Heart right ventricle (tissue), 16 donors: ENCODE results near the gene DNTTIP2. TPM values are rescaled to one million over a fixed set of nuclear protein-coding genes. Genes with fewer than 3 reads are reported as not detected.
A peak's percentile ranks its signal among the peaks of the same experiment; 100 is the strongest.

Source experiments
- ATAC-seq, 8 donors: fragments of 200-7000 bp; cut with Tn5 transposase; one replicate each; pipeline ENCODE4 v1.9.1; 2020; ENCODE audit warnings: mild to moderate bottlenecking in 8 of 8, moderate library complexity in 8 of 8, moderate number of reproducible peaks in 1 of 8
- DNase-seq, 2 donors: peaks; one replicate each; pipeline ENCODE4 v3.0.0-alpha.2; 2020
- H3K27ac ChIP-seq, 10 donors: fragments of 200-600 bp; sonication (generic) in 2 of 10; one replicate each; pipeline versions ENCODE4 v1.5.0 to v1.8.0; 2020 to 2022; ENCODE audit warnings: mild to moderate bottlenecking in 3 of 10
- H3K27me3 ChIP-seq, 7 donors: fragments of 200-600 bp; one replicate each; pipeline ENCODE4 v1.8.0; 2021 to 2022; ENCODE audit warnings: mild to moderate bottlenecking in 2 of 7
- H3K36me3 ChIP-seq, 9 donors: fragments of 200-600 bp; sonication (generic) in 1 of 9; one replicate each; pipeline versions ENCODE4 v1.5.0 to v1.8.0; 2020 to 2022; ENCODE audit warnings: mild to moderate bottlenecking in 2 of 9
- H3K4me1 ChIP-seq, 9 donors: fragments of 200-600 bp; sonication (generic) in 1 of 9; one replicate each; pipeline versions ENCODE4 v1.5.0 to v1.8.0; 2020 to 2022; ENCODE audit warnings: mild to moderate bottlenecking in 4 of 9
- H3K4me3 ChIP-seq, 10 donors: fragments of 200-600 bp; sonication (generic) in 2 of 10; one replicate each; pipeline versions ENCODE4 v1.5.0 to v1.8.0; 2020 to 2022; ENCODE audit warnings: mild to moderate bottlenecking in 7 of 10, moderate library complexity in 2 of 10
- H3K9me3 ChIP-seq, 11 donors: fragments of 200-600 bp in 10 of 11; sonication (generic) in 2 of 11; one replicate each; pipeline versions ENCODE4 v1.5.0 to v1.8.0; 2013 to 2022; ENCODE audit warnings: mild to moderate bottlenecking in 2 of 11, control low read depth in 1 of 11, moderate library complexity in 1 of 11
- WGBS, 2 donors: extraction: QIAGEN DNeasy Blood & Tissue Kit; methylation state at CpG; one replicate each; pipeline ENCODE4 v1.1.7; 2013; ENCODE audit warnings: inconsistent platforms in 1 of 2; 5-methylcytosine and 5-hydroxymethylcytosine counted together
- intact Hi-C, 10 donors: fragments of 100-400 bp; cut with DNase I; formaldehyde crosslinking; loops; one replicate each; pipeline versions ENCODE4 v1.11.1 to v1.14.2; 2022
- polyA plus RNA-seq, 2 donors: library from polyadenylated mRNA; stranded (reverse); fragments of 200-250 nt; gene quantifications; one replicate each; pipeline ENCODE4 v1.2.3, GENCODE V29; 2013
- total RNA-seq, 10 donors: library from RNA; stranded (reverse); fragmentation: NEBNext Ultra II Directional in 3 of 10; extraction: Animal tissue kit (Norgen Biotek cat#: 25700) in 3 of 10; gene quantifications; one replicate each; pipeline versions ENCODE4 v1.2.1 to v1.2.4, GENCODE V29; 2021 to 2023
- TF ChIP-seq, protein P1 (sequence below), 9 donors: fragments of 200-600 bp; sonication (generic) in 2 of 9; IDR thresholded peaks; one replicate each; pipeline versions ENCODE4 v1.5.0 to v1.8.0; 2021 to 2022; ENCODE audit warnings: antibody characterized with exemption in 9 of 9, mild to moderate bottlenecking in 5 of 9, moderate library complexity in 1 of 9
- donor health status: Arrhythmogenic right ventricular cardiomyopathy.
- donor health status: ischemic (EF 13 %, LVEDD 7.1; RV severe dilation, severe dysfunction).
- donor health status: healthy with polysubstance abuse.
- donor health status: DM: no; HTN: yes; CAD: no.
- donor health status: DM: no; HTN: no; CAD: no.
- donor health status: ischemic (EF 25% LVEDD 6.9; RV normal size, moderate dysfunction).
- donor health status: ischemic (EF 25% LVEDD 5.7; RV mildly dilated, moderate dysfunction).
- donor health status: healthy.
- donor health status: DM: yes; HTN: yes; CAD: no.
- donor health status: Ischemic cardiomyopathy.
- donor health status: ischemic (EF 35%, LVEDD 5.7; RV mildly dilated, moderate dysfunction).
- donor health status: nonischemic (EF 11% LVEDD 7.7; RV severe dilation, severe dysfunction).
- donor health status: DM: yes; HTN: yes; CAD: no.
- donor health status: PGD.
- donor health status: ischemic (EF 29% LVEDD 5.4; RV normal size, mild dysfunction).
- donor health status: nonischemic (EF 23%, LVEDD 6.1; RV moderate dilation, normal function).

The DNTTIP2 gene
- total and polyA plus RNA-seq, 12 donors: 33.9 to 64.7 (median 41.7) TPM

- Histone ChIP-seq H3K4me1 (peaks cover 4 to 37% (median 23%) of the 10 kb centered on the region in 9 donors), H3K36me3 (peaks cover 0 to 12% (median 0%) of the 10 kb centered on the region in 9 donors), H3K27me3 (no peaks in the 10 kb centered on the region), H3K27ac (no peak overlapping the region), H3K4me3 (no peak overlapping the region), H3K9me3 (no peaks in the 10 kb centered on the region)
- intact Hi-C loops: loop anchor here in 8 of 10 donors (5.0 to 10.0 kb wide), 8 partner anchors 34 to 537 kb away; no protein-coding TSS in a partner anchor
- WGBS, 2 donors: 98 to 99% methylated on average over 3 of the region's 3 CpGs
- DNase-seq: no peak
- ATAC-seq: no peak
- TF ChIP-seq, protein P1, sequence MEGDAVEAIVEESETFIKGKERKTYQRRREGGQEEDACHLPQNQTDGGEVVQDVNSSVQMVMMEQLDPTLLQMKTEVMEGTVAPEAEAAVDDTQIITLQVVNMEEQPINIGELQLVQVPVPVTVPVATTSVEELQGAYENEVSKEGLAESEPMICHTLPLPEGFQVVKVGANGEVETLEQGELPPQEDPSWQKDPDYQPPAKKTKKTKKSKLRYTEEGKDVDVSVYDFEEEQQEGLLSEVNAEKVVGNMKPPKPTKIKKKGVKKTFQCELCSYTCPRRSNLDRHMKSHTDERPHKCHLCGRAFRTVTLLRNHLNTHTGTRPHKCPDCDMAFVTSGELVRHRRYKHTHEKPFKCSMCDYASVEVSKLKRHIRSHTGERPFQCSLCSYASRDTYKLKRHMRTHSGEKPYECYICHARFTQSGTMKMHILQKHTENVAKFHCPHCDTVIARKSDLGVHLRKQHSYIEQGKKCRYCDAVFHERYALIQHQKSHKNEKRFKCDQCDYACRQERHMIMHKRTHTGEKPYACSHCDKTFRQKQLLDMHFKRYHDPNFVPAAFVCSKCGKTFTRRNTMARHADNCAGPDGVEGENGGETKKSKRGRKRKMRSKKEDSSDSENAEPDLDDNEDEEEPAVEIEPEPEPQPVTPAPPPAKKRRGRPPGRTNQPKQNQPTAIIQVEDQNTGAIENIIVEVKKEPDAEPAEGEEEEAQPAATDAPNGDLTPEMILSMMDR (IDR thresholded peaks at IDR 0.05): no peak
These were observed 37.2 kb downstream of the DNTTIP2 start for GRCh38 chr1:93841771-93842170.

GRCh38 chr1:93840956-93841482 lies 38.0 kb downstream of the DNTTIP2 start:
- no peak for ATAC-seq
- 90 to 93% methylated on average over 4 of the region's 4 CpGs for WGBS, 2 donors
- Histone ChIP-seq H3K27ac (no peak overlapping the region), H3K27me3 (no peaks in the 10 kb centered on the region), H3K9me3 (no peaks in the 10 kb centered on the region), H3K4me3 (no peak overlapping the region), H3K36me3 (peaks cover 0 to 12% (median 0%) of the 10 kb centered on the region in 9 donors), H3K4me1 (peaks cover 4 to 35% (median 23%) of the 10 kb centered on the region in 9 donors)
- no peak for DNase-seq
- intact Hi-C loops: loop anchor here in 8 of 10 donors (5.0 to 10.0 kb wide), 8 partner anchors 34 to 536 kb away; no protein-coding TSS in a partner anchor
- TF ChIP-seq, protein P1 (IDR thresholded peaks at IDR 0.05): no peak

GRCh38 chr1:93839753-93840152 lies 39.3 kb downstream of the DNTTIP2 start:
- Histone ChIP-seq H3K9me3 (no peaks in the 10 kb centered on the region), H3K4me1 (peaks cover 0 to 22% (median 10%) of the 10 kb centered on the region in 9 donors), H3K27me3 (no peaks in the 10 kb centered on the region), H3K36me3 (peaks cover 0 to 12% (median 0%) of the 10 kb centered on the region in 9 donors), H3K4me3 (no peak overlapping the region), H3K27ac (no peak overlapping the region)
- intact Hi-C loops: loop anchor here in 8 of 10 donors (5.0 to 10.0 kb wide), 8 partner anchors 32 to 535 kb away; no protein-coding TSS in a partner anchor
- TF ChIP-seq, protein P1 (IDR thresholded peaks at IDR 0.05): no peak
- no peak for ATAC-seq
- DNase-seq: no peak
- WGBS, 2 donors: 90 to 97% methylated on average over 2 of the region's 2 CpGs

GRCh38 chr1:93839307-93839706 lies 39.7 kb downstream of the DNTTIP2 start:
- TF ChIP-seq, protein P1 (IDR thresholded peaks at IDR 0.05): no peak
- DNase-seq (no peak), ATAC-seq (peak in 1 of 8 donors; percentile 41)
- intact Hi-C loops: no loop called here
- Histone ChIP-seq H3K9me3 (no peaks in the 10 kb centered on the region), H3K4me1 (peaks cover 0 to 18% (median 6%) of the 10 kb centered on the region in 9 donors), H3K4me3 (no peak overlapping the region), H3K27ac (no peak overlapping the region), H3K36me3 (peaks cover 0 to 12% (median 0%) of the 10 kb centered on the region in 9 donors), H3K27me3 (no peaks in the 10 kb centered on the region)
- WGBS, 2 donors: 45 to 62% methylated on average over 1 of the region's 1 CpG
